GM21717 (cell line): ENCODE measurements around the gene TCN2.
"Not testable (repeated sequence)": the region's sequence is repeated elsewhere in the genome, so short reads cannot be mapped to it uniquely, and the experiment has no call there.

Experiments
- ATAC-seq: cut with Tn5 transposase; IDR thresholded peaks from one replicate; pipeline ENCODE4 v1.9.1; 2021; ENCODE audit warnings: mild to moderate bottlenecking, moderate library complexity; ENCODE audit not compliant: unreplicated experiment

Gene TCN2

GRCh38 chr22:30609260-30610185 lies 2.5 kb downstream of the TCN2 start:
- no peak for ATAC-seq

- ATAC-seq: no peak
Observed at GRCh38 chr22:30610299-30610698, 3.3 kb downstream of the TCN2 start.

GRCh38 chr22:30611197-30611596 lies 4.2 kb downstream of the TCN2 start:
- ATAC-seq: no peak

GRCh38 chr22:30612789-30613188 lies 5.8 kb downstream of the TCN2 start:
- ATAC-seq: no peak

- ATAC-seq: no peak
Observed at GRCh38 chr22:30614268-30614667, 7.3 kb downstream of the TCN2 start.

GRCh38 chr22:30614879-30615278 lies 7.9 kb downstream of the TCN2 start:
- ATAC-seq: no peak

GRCh38 chr22:30615543-30615954 lies 8.6 kb downstream of the TCN2 start:
- no peak for ATAC-seq

- no peak for ATAC-seq
Observed at GRCh38 chr22:30617819-30618218, 10.8 kb downstream of the TCN2 start.

GRCh38 chr22:30619909-30620308 lies 12.9 kb downstream of the TCN2 start:
- not testable (repeated sequence) for ATAC-seq

GRCh38 chr22:30626413-30626812 lies 19.4 kb downstream of the TCN2 start:
- ATAC-seq: no peak

- ATAC-seq: no peak
Observed at GRCh38 chr22:30627471-30627870, 20.5 kb downstream of the TCN2 start.

GRCh38 chr22:30628491-30628890 lies 21.5 kb downstream of the TCN2 start:
- no peak for ATAC-seq

- ATAC-seq: not testable (repeated sequence)
Observed at GRCh38 chr22:30631469-30631868, 24.5 kb downstream of the TCN2 start.

- peak; percentile 57 for ATAC-seq
Observed at GRCh38 chr22:30634471-30635233, 27.7 kb downstream of the TCN2 start.

- peak; percentile 53 for ATAC-seq
Observed at GRCh38 chr22:30635273-30636225, 28.6 kb downstream of the TCN2 start, which contains the start of gene SLC35E4. Gene SLC35E4 (plus strand): TSS chr22:30635781. CDS start chr22:30636451, 670 bp downstream.

- ATAC-seq: no peak
Observed at GRCh38 chr22:30636226-30637077, 29.5 kb downstream of the TCN2 start.

GRCh38 chr22:30637701-30638114 lies 30.7 kb downstream of the TCN2 start:
- ATAC-seq: no peak

- no peak for ATAC-seq
Observed at GRCh38 chr22:30640361-30640760, 33.4 kb downstream of the TCN2 start.

- no peak for ATAC-seq
Observed at GRCh38 chr22:30640839-30641430, 34.0 kb downstream of the TCN2 start.
